NCI-H774 (cell line): ENCODE data around the gene MBLAC1.

Experiments
- DNase-seq: peaks from one replicate; lab custom pipeline; 2025; lab: John Stamatoyannopoulos, UW

Gene MBLAC1

GRCh38 chr7:100126931-100127865 lies at the start of gene MBLAC1:
MBLAC1 (plus strand) TSS chr7:100126967; CDS start chr7:100127396, 429 bp downstream.
- DNase-seq = peak; percentile 88

GRCh38 chr7:100077205-100077604 lies 49.6 kb upstream of the MBLAC1 start:
- no peak for DNase-seq

- no peak for DNase-seq
These were observed 47.7 kb upstream of the MBLAC1 start for GRCh38 chr7:100079024-100079560.

GRCh38 chr7:100080907-100081534 lies 45.7 kb upstream of the MBLAC1 start:
- peak; percentile 56 for DNase-seq

- peak; percentile 98 for DNase-seq
These were observed 45.1 kb upstream of the MBLAC1 start, which contains the start of gene ZNF3 for GRCh38 chr7:100081535-100082102. ZNF3 (minus strand) TSS chr7:100081723; CDS start chr7:100077357, 4,366 bp downstream.

- no peak for DNase-seq
These were observed 43.8 kb upstream of the MBLAC1 start for GRCh38 chr7:100082978-100083377.

- no peak for DNase-seq
These were observed 41.3 kb upstream of the MBLAC1 start for GRCh38 chr7:100085515-100085914.

GRCh38 chr7:100087055-100087750 lies 39.6 kb upstream of the MBLAC1 start:
- DNase-seq = no peak

- DNase-seq = no peak
These were observed 38.6 kb upstream of the MBLAC1 start for GRCh38 chr7:100088095-100088620.

- peak; percentile 69 for DNase-seq
These were observed 37.9 kb upstream of the MBLAC1 start, which contains the start of gene COPS6 for GRCh38 chr7:100088621-100089457. COPS6 (plus strand) TSS chr7:100088969; CDS start chr7:100088991, 22 bp downstream.

GRCh38 chr7:100089458-100090196 lies 37.1 kb upstream of the MBLAC1 start:
- DNase-seq = no peak

- no peak for DNase-seq
These were observed 36.0 kb upstream of the MBLAC1 start for GRCh38 chr7:100090527-100091410.

- DNase-seq = no peak
These were observed 35.2 kb upstream of the MBLAC1 start for GRCh38 chr7:100091411-100092181.

GRCh38 chr7:100093054-100093453 lies 33.7 kb upstream of the MBLAC1 start:
- no peak for DNase-seq

GRCh38 chr7:100093498-100093897 lies 33.3 kb upstream of the MBLAC1 start:
- DNase-seq = no peak

GRCh38 chr7:100093925-100094486 lies 32.8 kb upstream of the MBLAC1 start:
- no peak for DNase-seq

- no peak for DNase-seq
These were observed 31.5 kb upstream of the MBLAC1 start for GRCh38 chr7:100095289-100095688.

- no peak for DNase-seq
These were observed 31.1 kb upstream of the MBLAC1 start for GRCh38 chr7:100095704-100096103.
